ENCODE results near the gene KCNJ4.

DNA sequence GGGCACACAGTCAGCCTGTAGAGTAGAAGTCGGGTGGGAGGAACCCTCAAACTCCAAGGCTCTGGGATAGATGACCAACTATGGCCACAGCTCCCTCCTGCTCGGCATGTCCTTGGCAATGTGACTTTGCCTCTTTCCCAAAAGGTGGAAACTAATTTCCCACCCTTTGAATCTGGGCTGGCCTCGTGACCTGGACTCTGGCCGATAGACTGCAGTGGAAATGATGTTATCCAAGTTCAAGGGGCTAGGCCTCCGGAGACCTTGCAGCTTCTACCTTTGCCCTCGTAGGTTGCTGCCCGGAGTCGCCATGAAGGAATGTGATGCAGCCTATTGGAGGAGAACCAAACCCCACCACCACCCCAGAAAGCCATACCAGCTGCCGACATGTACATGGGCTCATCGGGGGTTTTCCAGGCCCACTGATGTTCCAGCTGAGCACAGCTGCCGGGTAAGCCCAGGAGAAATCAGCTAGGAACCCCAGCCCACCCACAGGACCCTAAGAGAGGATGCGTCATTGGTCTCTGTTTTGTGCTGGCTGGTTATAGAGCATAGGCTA is 30.4 kb downstream of the KCNJ4 start:
- TF ChIP-seq, protein P1, sequence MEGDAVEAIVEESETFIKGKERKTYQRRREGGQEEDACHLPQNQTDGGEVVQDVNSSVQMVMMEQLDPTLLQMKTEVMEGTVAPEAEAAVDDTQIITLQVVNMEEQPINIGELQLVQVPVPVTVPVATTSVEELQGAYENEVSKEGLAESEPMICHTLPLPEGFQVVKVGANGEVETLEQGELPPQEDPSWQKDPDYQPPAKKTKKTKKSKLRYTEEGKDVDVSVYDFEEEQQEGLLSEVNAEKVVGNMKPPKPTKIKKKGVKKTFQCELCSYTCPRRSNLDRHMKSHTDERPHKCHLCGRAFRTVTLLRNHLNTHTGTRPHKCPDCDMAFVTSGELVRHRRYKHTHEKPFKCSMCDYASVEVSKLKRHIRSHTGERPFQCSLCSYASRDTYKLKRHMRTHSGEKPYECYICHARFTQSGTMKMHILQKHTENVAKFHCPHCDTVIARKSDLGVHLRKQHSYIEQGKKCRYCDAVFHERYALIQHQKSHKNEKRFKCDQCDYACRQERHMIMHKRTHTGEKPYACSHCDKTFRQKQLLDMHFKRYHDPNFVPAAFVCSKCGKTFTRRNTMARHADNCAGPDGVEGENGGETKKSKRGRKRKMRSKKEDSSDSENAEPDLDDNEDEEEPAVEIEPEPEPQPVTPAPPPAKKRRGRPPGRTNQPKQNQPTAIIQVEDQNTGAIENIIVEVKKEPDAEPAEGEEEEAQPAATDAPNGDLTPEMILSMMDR (IDR thresholded peaks at IDR 0.05) = no peak
- TF ChIP-seq SIN3A (IDR thresholded peaks at IDR 0.05; ENCODE audit: borderline replicate concordance, insufficient read depth, low read depth, low read length) (no peak), POLR2AphosphoS5 (IDR thresholded peaks at IDR 0.05; ENCODE audit: low read depth, low read length) (no peak)

Data from Panc1 (cell line).